ENCODE results near the gene SORCS3. TPM values are rescaled to one million over a fixed set of nuclear protein-coding genes. Genes with fewer than 3 reads are reported as not detected.

The SORCS3 gene
- polyA plus RNA-seq, 1 donor from 2014 or later: 9.8 TPM

DNA sequence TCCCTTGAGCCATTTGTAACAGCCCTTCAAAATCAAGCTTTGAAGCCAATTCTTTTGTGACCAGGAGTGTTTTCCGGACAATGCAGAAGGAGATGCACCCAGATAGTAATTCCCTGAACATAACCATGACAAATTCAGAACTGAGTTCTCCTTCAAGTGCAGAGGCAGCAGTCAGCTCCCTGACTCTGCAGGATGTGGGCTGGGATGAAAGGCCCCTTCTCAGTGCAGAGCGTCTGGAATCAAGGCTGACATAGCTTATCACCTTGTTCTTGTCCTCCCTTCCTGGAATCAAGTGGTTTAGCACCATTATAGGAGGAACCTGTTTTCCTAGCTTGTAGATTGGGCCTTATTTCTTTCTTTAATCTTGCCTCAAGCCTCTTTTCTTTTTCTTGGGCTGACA is 143.4 kb downstream of the SORCS3 start:
- Histone ChIP-seq H3K4me3 (ENCODE audit: low read length) (no peak overlapping the region), H2AFZ (ENCODE audit: low read depth, low read length) (no peak overlapping the region), H3K36me3 (ENCODE audit: insufficient read depth, low read length) (no peaks in the 10 kb centered on the region), H3F3A (ENCODE audit: insufficient read depth, low read length, poor library complexity, severe bottlenecking) (no peaks in the 10 kb centered on the region), H3K9me3 (ENCODE audit: low read length) (no peaks in the 10 kb centered on the region), H3K79me2 (replicated peaks; ENCODE audit: insufficient read depth, low read length) (no peaks in the 10 kb centered on the region), H3K27me3 (ENCODE audit: insufficient read depth, low read depth, low read length) (no peaks in the 10 kb centered on the region), H3K4me2 (ENCODE audit: low read length) (no peak overlapping the region), H3K9ac (ENCODE audit: low read length) (no peak overlapping the region), H3K9me2 (ENCODE audit: insufficient read depth, low read length) (no peaks in the 10 kb centered on the region), H3K27ac (ENCODE audit: low read length) (no peak overlapping the region), H4K20me1 (ENCODE audit: insufficient read depth) (no peaks in the 10 kb centered on the region)
- TF ChIP-seq, protein P1, sequence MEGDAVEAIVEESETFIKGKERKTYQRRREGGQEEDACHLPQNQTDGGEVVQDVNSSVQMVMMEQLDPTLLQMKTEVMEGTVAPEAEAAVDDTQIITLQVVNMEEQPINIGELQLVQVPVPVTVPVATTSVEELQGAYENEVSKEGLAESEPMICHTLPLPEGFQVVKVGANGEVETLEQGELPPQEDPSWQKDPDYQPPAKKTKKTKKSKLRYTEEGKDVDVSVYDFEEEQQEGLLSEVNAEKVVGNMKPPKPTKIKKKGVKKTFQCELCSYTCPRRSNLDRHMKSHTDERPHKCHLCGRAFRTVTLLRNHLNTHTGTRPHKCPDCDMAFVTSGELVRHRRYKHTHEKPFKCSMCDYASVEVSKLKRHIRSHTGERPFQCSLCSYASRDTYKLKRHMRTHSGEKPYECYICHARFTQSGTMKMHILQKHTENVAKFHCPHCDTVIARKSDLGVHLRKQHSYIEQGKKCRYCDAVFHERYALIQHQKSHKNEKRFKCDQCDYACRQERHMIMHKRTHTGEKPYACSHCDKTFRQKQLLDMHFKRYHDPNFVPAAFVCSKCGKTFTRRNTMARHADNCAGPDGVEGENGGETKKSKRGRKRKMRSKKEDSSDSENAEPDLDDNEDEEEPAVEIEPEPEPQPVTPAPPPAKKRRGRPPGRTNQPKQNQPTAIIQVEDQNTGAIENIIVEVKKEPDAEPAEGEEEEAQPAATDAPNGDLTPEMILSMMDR (IDR thresholded peaks at IDR 0.05; ENCODE audit: poor library complexity, severe bottlenecking): no peak
- TF ChIP-seq MXI1 (conservative IDR thresholded peaks at IDR 0.05; ENCODE audit: poor library complexity, severe bottlenecking) (no peak), POLR2AphosphoS5 (IDR thresholded peaks at IDR 0.05) (no peak), EZH2 (IDR thresholded peaks at IDR 0.05; ENCODE audit: borderline replicate concordance, insufficient read depth, low read length, poor library complexity, severe bottlenecking) (no peak)

DNA sequence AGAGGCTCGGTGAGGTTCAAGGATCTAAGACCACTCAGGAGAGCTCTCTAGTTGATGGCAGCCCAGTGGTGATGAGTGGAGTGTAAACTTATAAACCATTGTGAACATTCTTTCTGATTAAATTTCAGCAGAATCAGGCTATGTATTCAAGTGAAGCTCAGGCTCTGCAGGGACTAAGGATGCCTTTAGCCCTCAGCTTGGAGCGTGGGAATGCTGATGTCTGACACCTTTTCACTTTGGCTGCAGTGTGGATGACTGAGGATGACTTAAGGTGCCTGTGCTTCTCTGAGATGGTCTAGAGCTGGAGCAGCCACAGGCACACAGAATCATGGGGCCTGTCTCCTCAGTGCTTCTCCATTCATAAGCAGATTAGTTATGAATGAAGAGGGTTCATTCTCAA is 150.4 kb downstream of the SORCS3 start:
- Histone ChIP-seq H3K27ac (ENCODE audit: low read length) (no peak overlapping the region), H3K9ac (ENCODE audit: low read length) (no peak overlapping the region), H3K9me3 (ENCODE audit: low read length) (no peaks in the 10 kb centered on the region)

More for the DNA sequence above, 150.4 kb downstream of the SORCS3 start:
- no peaks in the 10 kb centered on the region for H3F3A ChIP-seq (ENCODE audit: insufficient read depth, low read length, poor library complexity, severe bottlenecking)
- no peak overlapping the region for H3K4me2 ChIP-seq (ENCODE audit: low read length)
- H3K36me3 ChIP-seq (ENCODE audit: insufficient read depth, low read length): no peaks in the 10 kb centered on the region
- no peaks in the 10 kb centered on the region for H4K20me1 ChIP-seq (ENCODE audit: insufficient read depth)
- H3K79me2 ChIP-seq (replicated peaks; ENCODE audit: insufficient read depth, low read length): no peaks in the 10 kb centered on the region
- H3K4me3 ChIP-seq (ENCODE audit: low read length): no peak overlapping the region
- no peaks in the 10 kb centered on the region for H3K27me3 ChIP-seq (ENCODE audit: insufficient read depth, low read depth, low read length)
- TF ChIP-seq SMC3 (conservative IDR thresholded peaks at IDR 0.05; ENCODE audit: poor library complexity): no peak
- no peak for TF ChIP-seq RAD21 (conservative IDR thresholded peaks at IDR 0.05)
- TF ChIP-seq EZH2 (IDR thresholded peaks at IDR 0.05; ENCODE audit: borderline replicate concordance, insufficient read depth, low read length, poor library complexity, severe bottlenecking): no peak
- no peak for TF ChIP-seq MXI1 (conservative IDR thresholded peaks at IDR 0.05; ENCODE audit: poor library complexity, severe bottlenecking)
- TF ChIP-seq, protein P1 (IDR thresholded peaks at IDR 0.05; ENCODE audit: poor library complexity, severe bottlenecking): no peak
- TF ChIP-seq EP300 (conservative IDR thresholded peaks at IDR 0.05; ENCODE audit: poor library complexity, severe bottlenecking): no peak
- TF ChIP-seq, protein P2, sequence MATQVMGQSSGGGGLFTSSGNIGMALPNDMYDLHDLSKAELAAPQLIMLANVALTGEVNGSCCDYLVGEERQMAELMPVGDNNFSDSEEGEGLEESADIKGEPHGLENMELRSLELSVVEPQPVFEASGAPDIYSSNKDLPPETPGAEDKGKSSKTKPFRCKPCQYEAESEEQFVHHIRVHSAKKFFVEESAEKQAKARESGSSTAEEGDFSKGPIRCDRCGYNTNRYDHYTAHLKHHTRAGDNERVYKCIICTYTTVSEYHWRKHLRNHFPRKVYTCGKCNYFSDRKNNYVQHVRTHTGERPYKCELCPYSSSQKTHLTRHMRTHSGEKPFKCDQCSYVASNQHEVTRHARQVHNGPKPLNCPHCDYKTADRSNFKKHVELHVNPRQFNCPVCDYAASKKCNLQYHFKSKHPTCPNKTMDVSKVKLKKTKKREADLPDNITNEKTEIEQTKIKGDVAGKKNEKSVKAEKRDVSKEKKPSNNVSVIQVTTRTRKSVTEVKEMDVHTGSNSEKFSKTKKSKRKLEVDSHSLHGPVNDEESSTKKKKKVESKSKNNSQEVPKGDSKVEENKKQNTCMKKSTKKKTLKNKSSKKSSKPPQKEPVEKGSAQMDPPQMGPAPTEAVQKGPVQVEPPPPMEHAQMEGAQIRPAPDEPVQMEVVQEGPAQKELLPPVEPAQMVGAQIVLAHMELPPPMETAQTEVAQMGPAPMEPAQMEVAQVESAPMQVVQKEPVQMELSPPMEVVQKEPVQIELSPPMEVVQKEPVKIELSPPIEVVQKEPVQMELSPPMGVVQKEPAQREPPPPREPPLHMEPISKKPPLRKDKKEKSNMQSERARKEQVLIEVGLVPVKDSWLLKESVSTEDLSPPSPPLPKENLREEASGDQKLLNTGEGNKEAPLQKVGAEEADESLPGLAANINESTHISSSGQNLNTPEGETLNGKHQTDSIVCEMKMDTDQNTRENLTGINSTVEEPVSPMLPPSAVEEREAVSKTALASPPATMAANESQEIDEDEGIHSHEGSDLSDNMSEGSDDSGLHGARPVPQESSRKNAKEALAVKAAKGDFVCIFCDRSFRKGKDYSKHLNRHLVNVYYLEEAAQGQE (IDR thresholded peaks at IDR 0.05; ENCODE audit: borderline replicate concordance): no peak
- no peak for TF ChIP-seq POLR2AphosphoS5 (IDR thresholded peaks at IDR 0.05)
- TF ChIP-seq TAF1 (IDR thresholded peaks at IDR 0.05; ENCODE audit: low read depth): no peak
- H2AFZ ChIP-seq (ENCODE audit: low read depth, low read length): no peak overlapping the region
- H3K9me2 ChIP-seq (ENCODE audit: insufficient read depth, low read length): no peaks in the 10 kb centered on the region
